IPS-18a (cell line): ENCODE measurements around the gene PXN.

Source experiments
- H3K27ac ChIP-seq: one replicate; pipeline ENCODE4 v1.5.1; 2013; ENCODE audit warnings: low read length
- H3K27me3 ChIP-seq: one replicate; pipeline ENCODE4 v1.6.1; 2013; ENCODE audit warnings: mild to moderate bottlenecking, low read length; ENCODE audit not compliant: control insufficient read depth, insufficient read depth
- H3K36me3 ChIP-seq: one replicate; pipeline ENCODE4 v1.6.1; 2013; ENCODE audit warnings: low read depth, low read length; ENCODE audit not compliant: control insufficient read depth
- H3K4me1 ChIP-seq: one replicate; pipeline ENCODE4 v1.6.1; 2013; ENCODE audit warnings: low read depth, low read length; ENCODE audit not compliant: control insufficient read depth
- H3K4me3 ChIP-seq: one replicate; pipeline ENCODE4 v1.5.1; 2013; ENCODE audit warnings: low read length
- H3K9ac ChIP-seq: one replicate; pipeline ENCODE4 v1.6.1; 2013; ENCODE audit warnings: mild to moderate bottlenecking, low read length, moderate library complexity
- H3K9me3 ChIP-seq: one replicate; pipeline ENCODE4 v1.6.1; 2013; ENCODE audit warnings: low read depth, low read length; ENCODE audit not compliant: control insufficient read depth

Gene PXN

DNA sequence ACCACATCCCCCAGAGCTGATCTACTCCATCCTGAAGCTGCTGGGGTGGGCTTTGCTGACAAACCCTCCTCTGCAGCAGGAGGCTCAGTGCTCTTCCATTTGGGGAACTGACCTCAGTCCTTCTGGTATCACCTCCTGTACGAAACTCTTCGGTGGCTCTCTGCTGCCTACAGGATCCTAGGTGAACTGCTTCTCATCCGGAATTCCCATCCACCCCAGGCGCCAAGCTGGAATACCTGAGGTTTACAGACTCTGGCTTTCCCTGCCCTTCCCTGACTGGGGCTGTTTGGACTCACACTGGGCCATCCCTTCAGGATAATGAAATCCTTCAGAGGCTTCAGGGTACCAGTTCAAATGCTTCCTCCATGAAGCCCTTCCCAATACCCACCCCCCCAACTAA lies 97.2 kb downstream of the PXN start:
- H3K27ac ChIP-seq: no peak overlapping the region
- no peaks in the 10 kb centered on the region for H3K4me1 ChIP-seq
- no peaks in the 10 kb centered on the region for H3K27me3 ChIP-seq
- H3K36me3 ChIP-seq: peaks cover 65% of the 10 kb centered on the region
- no peaks in the 10 kb centered on the region for H3K9me3 ChIP-seq
- H3K4me3 ChIP-seq: no peak overlapping the region
- no peak overlapping the region for H3K9ac ChIP-seq

- no peak overlapping the region for H3K4me3 ChIP-seq
- H3K9me3 ChIP-seq: no peaks in the 10 kb centered on the region
- H3K9ac ChIP-seq: no peak overlapping the region
- H3K27ac ChIP-seq: no peak overlapping the region
- peaks cover 65% of the 10 kb centered on the region for H3K36me3 ChIP-seq
- H3K27me3 ChIP-seq: no peaks in the 10 kb centered on the region
- H3K4me1 ChIP-seq: no peaks in the 10 kb centered on the region
Observed at GRCh38 chr12:120167529-120168095, 97.9 kb downstream of the PXN start.

DNA sequence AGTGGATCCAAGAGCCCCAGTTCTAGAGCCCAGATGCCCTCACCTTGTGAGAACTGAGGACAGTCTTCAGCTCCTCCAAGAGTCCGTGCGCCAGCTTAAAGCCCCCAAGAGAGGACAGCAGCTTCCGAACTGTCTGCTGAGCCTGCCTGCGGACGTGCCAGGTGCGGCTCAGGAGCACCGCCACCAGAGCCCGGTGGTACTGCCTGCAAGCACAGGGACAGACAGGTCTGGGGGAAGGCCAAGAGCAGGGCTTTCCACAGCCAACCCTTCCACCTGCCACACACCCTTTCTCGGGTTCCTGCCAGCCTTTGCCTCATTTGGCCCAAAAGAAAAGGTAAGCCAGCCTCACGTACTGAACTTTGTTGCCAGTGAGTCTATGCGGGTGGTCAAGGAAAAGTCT lies 101.2 kb downstream of the PXN start:
- Histone ChIP-seq H3K4me3 (no peak overlapping the region), H3K9me3 (no peaks in the 10 kb centered on the region), H3K36me3 (peaks cover 69% of the 10 kb centered on the region), H3K9ac (no peak overlapping the region), H3K27me3 (no peaks in the 10 kb centered on the region), H3K4me1 (no peaks in the 10 kb centered on the region), H3K27ac (no peak overlapping the region)

GRCh38 chr12:120162763-120163162 lies 102.8 kb downstream of the PXN start:
- peaks cover 69% of the 10 kb centered on the region for H3K36me3 ChIP-seq
- no peaks in the 10 kb centered on the region for H3K27me3 ChIP-seq
- no peaks in the 10 kb centered on the region for H3K4me1 ChIP-seq
- no peak overlapping the region for H3K9ac ChIP-seq
- H3K4me3 ChIP-seq: no peak overlapping the region
- no peak overlapping the region for H3K27ac ChIP-seq
- H3K9me3 ChIP-seq: no peaks in the 10 kb centered on the region

GRCh38 chr12:120161852-120162251 lies 103.7 kb downstream of the PXN start:
- H3K36me3 ChIP-seq: peaks cover 72% of the 10 kb centered on the region
- no peak overlapping the region for H3K9ac ChIP-seq

More at GRCh38 chr12:120161852-120162251, 103.7 kb downstream of the PXN start:
- Histone ChIP-seq H3K4me1 (no peaks in the 10 kb centered on the region), H3K27me3 (no peaks in the 10 kb centered on the region), H3K9me3 (no peaks in the 10 kb centered on the region), H3K27ac (no peak overlapping the region), H3K4me3 (no peak overlapping the region)
